Measurements from ENCODE around the gene SPTBN2. TPM values are rescaled to one million over a fixed set of nuclear protein-coding genes. Genes with fewer than 3 reads are reported as not detected.

Gene SPTBN2
- total RNA-seq, 2 experiments from 2014 or later, result 1.3 to 1.5 TPM

- H3K27ac Mint-ChIP-seq, result no peak overlapping the region
Observed at GRCh38 chr11:66696146-66696545, 32.9 kb downstream of the SPTBN2 start.

GRCh38 chr11:66694732-66695207, 34.2 kb downstream of the SPTBN2 start:
- no peaks in the 10 kb centered on the region for H3K36me3 Mint-ChIP-seq
- H3K27me3 Mint-ChIP-seq, result no peaks in the 10 kb centered on the region
- H3K4me1 Mint-ChIP-seq (ENCODE audit: low read depth), result no peaks in the 10 kb centered on the region
- POLR2A ChIA-PET, result no interaction called here
- CTCF ChIA-PET, result interaction anchor here (0.6 to 3.9 kb wide), 13 partner anchors 10 to 281 kb away, joined by 3 to 57 read pairs (median 3); partner anchors contain the start of genes BBS1 and RBM4B
- peak; percentile 91 for DNase-seq
- no peak overlapping the region for H3K4me3 Mint-ChIP-seq
- no peaks in the 10 kb centered on the region for H3K9me3 Mint-ChIP-seq
- no peak overlapping the region for H3K27ac Mint-ChIP-seq
- intact Hi-C loops (cut with micrococcal nuclease), result loop anchor here (1.0 to 2.0 kb wide), 3 partner anchors 140 to 378 kb away; no protein-coding TSS in a partner anchor

More at GRCh38 chr11:66696146-66696545, 32.9 kb downstream of the SPTBN2 start:
- ChIA-PET POLR2A (no interaction called here), CTCF (interaction anchor here (0.7 to 3.9 kb wide), 8 partner anchors 41 to 281 kb away, joined by 3 to 57 read pairs (median 4); partner anchors contain the start of gene RCE1)
- intact Hi-C loops (cut with micrococcal nuclease), result no loop called here
- H3K4me3 Mint-ChIP-seq, result no peak overlapping the region
- no peaks in the 10 kb centered on the region for H3K9me3 Mint-ChIP-seq
- H3K36me3 Mint-ChIP-seq, result no peaks in the 10 kb centered on the region
- no peak for DNase-seq
- no peaks in the 10 kb centered on the region for H3K27me3 Mint-ChIP-seq
- no peaks in the 10 kb centered on the region for H3K4me1 Mint-ChIP-seq (ENCODE audit: low read depth)

GRCh38 chr11:66694056-66694410, 35.0 kb downstream of the SPTBN2 start:
- CTCF ChIA-PET, result interaction anchor here (0.7 to 3.5 kb wide), 6 partner anchors 103 to 187 kb away, joined by 3 to 30 read pairs (median 4); no protein-coding TSS in a partner anchor
- POLR2A ChIA-PET, result no interaction called here
- intact Hi-C loops (cut with micrococcal nuclease), result loop anchor here (1.0 to 2.0 kb wide), 3 partner anchors 140 to 379 kb away; no protein-coding TSS in a partner anchor
- DNase-seq, result no peak
- Mint-ChIP-seq H3K4me3 (no peak overlapping the region), H3K27ac (no peak overlapping the region), H3K4me1 (ENCODE audit: low read depth) (no peaks in the 10 kb centered on the region), H3K36me3 (no peaks in the 10 kb centered on the region), H3K9me3 (no peaks in the 10 kb centered on the region), H3K27me3 (no peaks in the 10 kb centered on the region)

GRCh38 chr11:66693356-66694055, 35.5 kb downstream of the SPTBN2 start:
- Mint-ChIP-seq H3K9me3 (no peaks in the 10 kb centered on the region), H3K27ac (no peak overlapping the region), H3K4me1 (ENCODE audit: low read depth) (no peaks in the 10 kb centered on the region), H3K27me3 (no peaks in the 10 kb centered on the region), H3K36me3 (no peaks in the 10 kb centered on the region), H3K4me3 (no peak overlapping the region)
- DNase-seq, result no peak
- intact Hi-C loops (cut with micrococcal nuclease), result loop anchor here (1.0 to 2.0 kb wide), 3 partner anchors 141 to 379 kb away; no protein-coding TSS in a partner anchor
- ChIA-PET CTCF (interaction anchor here (0.7 to 3.5 kb wide), 7 partner anchors 15 to 188 kb away, joined by 3 to 30 read pairs (median 4); no protein-coding TSS in a partner anchor), POLR2A (no interaction called here)

GRCh38 chr11:66692871-66693331, 36.1 kb downstream of the SPTBN2 start:
- H3K36me3 Mint-ChIP-seq, result no peaks in the 10 kb centered on the region
- intact Hi-C loops (cut with micrococcal nuclease), result no loop called here
- H3K4me3 Mint-ChIP-seq, result no peak overlapping the region
- POLR2A ChIA-PET, result no interaction called here
- H3K27ac Mint-ChIP-seq, result no peak overlapping the region
- no peaks in the 10 kb centered on the region for H3K9me3 Mint-ChIP-seq
- H3K27me3 Mint-ChIP-seq, result no peaks in the 10 kb centered on the region
- DNase-seq, result no peak
- H3K4me1 Mint-ChIP-seq (ENCODE audit: low read depth), result no peaks in the 10 kb centered on the region
- CTCF ChIA-PET, result interaction anchor here (1.4 to 3.1 kb wide), 2 partner anchors 14 to 142 kb away, joined by 4 to 30 read pairs; no protein-coding TSS in a partner anchor

- intact Hi-C loops (cut with micrococcal nuclease), result no loop called here
- no peak for DNase-seq
- Mint-ChIP-seq H3K27me3 (no peaks in the 10 kb centered on the region), H3K36me3 (no peaks in the 10 kb centered on the region), H3K9me3 (no peaks in the 10 kb centered on the region), H3K27ac (no peak overlapping the region), H3K4me3 (no peak overlapping the region), H3K4me1 (ENCODE audit: low read depth) (no peaks in the 10 kb centered on the region)
- ChIA-PET CTCF (interaction anchor here (1.4 to 3.1 kb wide), 2 partner anchors 14 to 142 kb away, joined by 4 to 30 read pairs; no protein-coding TSS in a partner anchor), POLR2A (no interaction called here)
Observed at GRCh38 chr11:66692446-66692845, 36.6 kb downstream of the SPTBN2 start.

- H3K36me3 Mint-ChIP-seq, result no peaks in the 10 kb centered on the region
- DNase-seq, result no peak
- H3K27me3 Mint-ChIP-seq, result no peaks in the 10 kb centered on the region
- ChIA-PET CTCF (interaction anchor here (3.1 kb wide), 1 partner anchor 143 kb away, joined by 30 read pairs; no protein-coding TSS in a partner anchor), POLR2A (no interaction called here)
- no peaks in the 10 kb centered on the region for H3K4me1 Mint-ChIP-seq (ENCODE audit: low read depth)
- intact Hi-C loops (cut with micrococcal nuclease), result no loop called here
- no peak overlapping the region for H3K4me3 Mint-ChIP-seq
- no peak overlapping the region for H3K27ac Mint-ChIP-seq
- no peaks in the 10 kb centered on the region for H3K9me3 Mint-ChIP-seq
Observed at GRCh38 chr11:66691311-66691980, 37.6 kb downstream of the SPTBN2 start.

GRCh38 chr11:66689661-66690590, 39.1 kb downstream of the SPTBN2 start:
- H3K4me1 Mint-ChIP-seq (ENCODE audit: low read depth), result no peaks in the 10 kb centered on the region
- H3K36me3 Mint-ChIP-seq, result no peaks in the 10 kb centered on the region
- CTCF ChIA-PET, result interaction anchor here (1.8 kb wide), 1 partner anchor 144 kb away, joined by 5 read pairs; no protein-coding TSS in a partner anchor
- intact Hi-C loops (cut with micrococcal nuclease), result no loop called here
- H3K27me3 Mint-ChIP-seq, result no peaks in the 10 kb centered on the region
- no peak overlapping the region for H3K27ac Mint-ChIP-seq
- POLR2A ChIA-PET, result interaction anchor here (0.6 kb wide), 1 partner anchor 412 kb away, joined by 3 read pairs; no protein-coding TSS in a partner anchor
- DNase-seq, result no peak
- no peak overlapping the region for H3K4me3 Mint-ChIP-seq
- no peaks in the 10 kb centered on the region for H3K9me3 Mint-ChIP-seq

- no peak overlapping the region for H3K4me3 Mint-ChIP-seq
Observed at GRCh38 chr11:66688561-66689534, 40.2 kb downstream of the SPTBN2 start.

GRCh38 chr11:66687831-66688281, 41.2 kb downstream of the SPTBN2 start:
- H3K36me3 Mint-ChIP-seq, result no peaks in the 10 kb centered on the region
- no peak for DNase-seq
- intact Hi-C loops (cut with micrococcal nuclease), result no loop called here
- H3K27me3 Mint-ChIP-seq, result no peaks in the 10 kb centered on the region
- POLR2A ChIA-PET, result no interaction called here
- H3K27ac Mint-ChIP-seq, result no peak overlapping the region
- H3K9me3 Mint-ChIP-seq, result no peaks in the 10 kb centered on the region
- H3K4me1 Mint-ChIP-seq (ENCODE audit: low read depth), result no peaks in the 10 kb centered on the region
- CTCF ChIA-PET, result interaction anchor here (1.2 to 1.8 kb wide), 2 partner anchors 8 to 146 kb away, joined by 5 read pairs; no protein-coding TSS in a partner anchor
- no peak overlapping the region for H3K4me3 Mint-ChIP-seq

More at GRCh38 chr11:66688561-66689534, 40.2 kb downstream of the SPTBN2 start:
- ChIA-PET CTCF (interaction anchor here (1.2 to 1.8 kb wide), 2 partner anchors 9 to 145 kb away, joined by 5 read pairs; no protein-coding TSS in a partner anchor), POLR2A (interaction anchor here (0.6 kb wide), 1 partner anchor 413 kb away, joined by 3 read pairs; no protein-coding TSS in a partner anchor)
- intact Hi-C loops (cut with micrococcal nuclease), result no loop called here
- DNase-seq, result peak; percentile 15
- Mint-ChIP-seq H3K27ac (no peak overlapping the region), H3K27me3 (no peaks in the 10 kb centered on the region), H3K4me1 (ENCODE audit: low read depth) (no peaks in the 10 kb centered on the region), H3K36me3 (no peaks in the 10 kb centered on the region), H3K9me3 (no peaks in the 10 kb centered on the region)

Measured in activated CD4-positive, alpha-beta memory T cell treated with anti-CD3 and anti-CD28 coated beads for 36 hours (primary cell).